H9 (cell line): ENCODE measurements around the gene KDM2A. TPM values are rescaled to one million over a fixed set of nuclear protein-coding genes. Genes with fewer than 3 reads are reported as not detected.

ENCODE experiments used
- DNase-seq: peaks from one replicate; pipeline ENCODE4 v3.0.0-alpha.2; 2017
- H2AFZ ChIP-seq: one replicate; pipeline ENCODE4 v1.6.1; 2013; ENCODE audit warnings: mild to moderate bottlenecking, low read length, control low read depth, moderate library complexity
- H2AK5ac ChIP-seq: 2 replicates; pipeline ENCODE4 v1.6.1; 2013; ENCODE audit warnings: low read length, control low read depth, mixed read lengths; ENCODE audit not compliant: insufficient read length
- H2BK120ac ChIP-seq: one replicate; pipeline ENCODE4 v1.6.1; 2013; ENCODE audit warnings: low read depth, mild to moderate bottlenecking, low read length, control low read depth, inconsistent platforms; ENCODE audit not compliant: poor library complexity, severe bottlenecking
- H2BK12ac ChIP-seq: 2 replicates; pipeline ENCODE4 v1.6.1; 2013; ENCODE audit warnings: low read length, control low read depth, mixed read lengths, low read depth; ENCODE audit not compliant: insufficient read length
- H2BK15ac ChIP-seq: 2 replicates; pipeline ENCODE4 v1.6.1; 2013; ENCODE audit warnings: low read depth, low read length, control low read depth
- H2BK20ac ChIP-seq: one replicate; pipeline ENCODE4 v1.6.1; 2013; ENCODE audit warnings: low read depth, mild to moderate bottlenecking, low read length, control low read depth, inconsistent platforms; ENCODE audit not compliant: poor library complexity, severe bottlenecking
- H2BK5ac ChIP-seq: 2 replicates; pipeline ENCODE4 v1.6.1; 2013; ENCODE audit warnings: low read length, control low read depth, mixed read lengths; ENCODE audit not compliant: insufficient read length
- H3K14ac ChIP-seq: 2 replicates; pipeline ENCODE4 v1.6.1; 2013; ENCODE audit warnings: low read length, control low read depth; ENCODE audit not compliant: insufficient read depth
- H3K18ac ChIP-seq: 2 replicates; pipeline ENCODE4 v1.6.1; 2013; ENCODE audit warnings: low read depth, mild to moderate bottlenecking, mixed read lengths, low read length, control low read depth; ENCODE audit not compliant: insufficient read length
- H3K23ac ChIP-seq: 2 replicates; pipeline ENCODE4 v1.6.1; 2013; ENCODE audit warnings: low read length, control low read depth, mixed read lengths, low read depth; ENCODE audit not compliant: insufficient read length
- H3K23me2 ChIP-seq: 2 replicates; pipeline ENCODE4 v1.6.1; 2013; ENCODE audit warnings: low read depth, mild to moderate bottlenecking, mixed read lengths, low read length, control low read depth; ENCODE audit not compliant: insufficient read length, poor library complexity, severe bottlenecking
- H3K27ac ChIP-seq: 2 replicates; pipeline ENCODE4 v1.5.1; 2013; ENCODE audit warnings: low read length, control low read depth, mixed read lengths, low read depth; ENCODE audit not compliant: insufficient read length
- H3K27me3 ChIP-seq: 2 replicates; pipeline ENCODE4 v1.6.1; 2013; ENCODE audit warnings: low read length, control low read depth, inconsistent platforms; ENCODE audit not compliant: insufficient read depth
- H3K4ac ChIP-seq: 2 replicates; pipeline ENCODE4 v1.6.1; 2013; ENCODE audit warnings: low read depth, mild to moderate bottlenecking, control low read depth, inconsistent platforms, low read length, moderate library complexity
- H3K4me1 ChIP-seq: 2 replicates; pipeline ENCODE4 v1.6.1; 2013; ENCODE audit warnings: low read length, control low read depth, inconsistent platforms; ENCODE audit not compliant: insufficient read depth
- H3K4me2 ChIP-seq: 2 replicates; pipeline ENCODE4 v1.6.1; 2013; ENCODE audit warnings: low read length, control low read depth, mixed read lengths; ENCODE audit not compliant: insufficient read length, insufficient read depth
- H3K56ac ChIP-seq: 2 replicates; pipeline ENCODE4 v1.6.1; 2013; ENCODE audit warnings: low read depth, mild to moderate bottlenecking, mixed read lengths, low read length, control low read depth; ENCODE audit not compliant: insufficient read length
- H3K79me1 ChIP-seq: 2 replicates; pipeline ENCODE4 v1.6.1; 2013; ENCODE audit warnings: low read depth, mild to moderate bottlenecking, moderate library complexity, low read length, control low read depth, inconsistent platforms; ENCODE audit not compliant: insufficient read depth, poor library complexity, severe bottlenecking
- H3K79me2 ChIP-seq: 2 replicates; pipeline ENCODE4 v1.6.1; 2013; ENCODE audit warnings: low read length, control low read depth, inconsistent platforms; ENCODE audit not compliant: insufficient read depth
- H3K9ac ChIP-seq: 2 replicates; pipeline ENCODE4 v1.6.1; 2013; ENCODE audit warnings: low read length, control low read depth, mixed read lengths; ENCODE audit not compliant: insufficient read length; ENCODE audit errors: extremely low read depth
- H3K9me3 ChIP-seq: one replicate; pipeline ENCODE4 v1.6.1; 2013; ENCODE audit warnings: low read depth, low read length, inconsistent platforms; ENCODE audit not compliant: control insufficient read depth
- H3T11ph ChIP-seq: one replicate; pipeline ENCODE4 v1.6.1; 2013; ENCODE audit warnings: mild to moderate bottlenecking, low read length, control low read depth, inconsistent platforms
- H4K20me1 ChIP-seq: one replicate; pipeline ENCODE4 v1.6.1; 2013; ENCODE audit not compliant: control insufficient read depth, insufficient read length, insufficient read depth
- H4K5ac ChIP-seq: 2 replicates; pipeline ENCODE4 v1.6.1; 2013; ENCODE audit warnings: low read depth, mild to moderate bottlenecking, mixed read lengths, low read length, control low read depth; ENCODE audit not compliant: insufficient read length
- H4K8ac ChIP-seq: replicated peaks from 2 replicates; pipeline ENCODE4 v1.6.1; 2013; ENCODE audit warnings: low read length, control low read depth, mixed read lengths, low read depth; ENCODE audit not compliant: insufficient read length
- H4K91ac ChIP-seq: 2 replicates; pipeline ENCODE4 v1.6.1; 2013; ENCODE audit warnings: low read depth, mild to moderate bottlenecking, moderate library complexity, mixed read lengths, low read length, control low read depth; ENCODE audit not compliant: insufficient read length
- H3K27ac Mint-ChIP-seq, 3 experiments: 2 replicates in 2 of 3; 3 replicates in 1 of 3; pipeline ENCODE4 v1.8.0; 2020 to 2021; ENCODE audit warnings: mixed read lengths in 3 of 3, mild to moderate bottlenecking in 1 of 3, moderate library complexity in 1 of 3
- H3K27me3 Mint-ChIP-seq: 2 replicates; pipeline ENCODE4 v1.8.0; 2021; ENCODE audit warnings: low read depth, mild to moderate bottlenecking, moderate library complexity, mixed read lengths
- H3K36me3 Mint-ChIP-seq, 3 experiments: 2 replicates in 2 of 3; 3 replicates in 1 of 3; pipeline ENCODE4 v1.8.0; 2020 to 2021; ENCODE audit warnings: low read depth in 3 of 3, mixed read lengths in 3 of 3; ENCODE audit not compliant: insufficient read depth in 1 of 3
- H3K4me1 Mint-ChIP-seq, 2 experiments: 2 replicates each; pipeline ENCODE4 v1.8.0; 2020; ENCODE audit warnings: mixed read lengths in 2 of 2
- H3K4me3 Mint-ChIP-seq, 2 experiments: 2 replicates in 1 of 2; 3 replicates in 1 of 2; pipeline ENCODE4 v1.8.0; 2020 to 2021; ENCODE audit warnings: mild to moderate bottlenecking in 2 of 2, mixed read lengths in 2 of 2, moderate library complexity in 1 of 2
- H3K9me3 Mint-ChIP-seq, 2 experiments: 2 replicates in 1 of 2; 3 replicates in 1 of 2; pipeline ENCODE4 v1.8.0; 2020; ENCODE audit warnings: mild to moderate bottlenecking in 2 of 2, mixed read lengths in 2 of 2, moderate library complexity in 1 of 2
- CTCF ChIP-seq: fragments of 200-600 bp; sonication (generic); conservative IDR thresholded peaks from 3 replicates; pipeline ENCODE4 v1.8.0; 2021; ENCODE audit warnings: antibody characterized with exemption, mild to moderate bottlenecking
- WGBS: extraction: QIAGEN DNeasy Blood & Tissue Kit; methylation state at CpG from one replicate; pipeline ENCODE4 v1.1.7; 2013; ENCODE audit warnings: missing lambda C conversion rate, low lambda C conversion rate, mixed read lengths; ENCODE audit not compliant: insufficient read length; ENCODE audit errors: extremely low coverage; 5-methylcytosine and 5-hydroxymethylcytosine counted together
- total RNA-seq: library from RNA; stranded (reverse); gene quantifications from 2 replicates; pipeline ENCODE4 v1.2.1, GENCODE V29; 2021

KDM2A gene
- total RNA-seq, 1 experiment from 2014 or later, result 85.9 TPM

GRCh38 chr11:67256477-67257135, 137.5 kb downstream of the KDM2A start:
- no peak overlapping the region for H2BK12ac ChIP-seq
- H3K79me1 ChIP-seq, result no peaks in the 10 kb centered on the region
- H3K23ac ChIP-seq, result no peak overlapping the region
- H3K9me3 ChIP-seq, result no peaks in the 10 kb centered on the region
- H3K27me3 ChIP-seq, result no peaks in the 10 kb centered on the region
- H2BK5ac ChIP-seq, result no peak overlapping the region
- no peaks in the 10 kb centered on the region for H3K4me1 ChIP-seq
- H2AK5ac ChIP-seq, result no peak overlapping the region
- peaks cover 5% of the 10 kb centered on the region for H3K23me2 ChIP-seq
- H3K4me1 Mint-ChIP-seq, result no peaks in the 10 kb centered on the region
- H3K4ac ChIP-seq, result no peak overlapping the region
- H3K4me3 Mint-ChIP-seq, result no peak overlapping the region
- H2AFZ ChIP-seq, result no peak overlapping the region
- H2BK15ac ChIP-seq, result no peak overlapping the region
- H2BK20ac ChIP-seq, result no peak overlapping the region
- no peak overlapping the region for H3K9ac ChIP-seq
- no peak overlapping the region for H2BK120ac ChIP-seq
- no peak for TF ChIP-seq CTCF
- H3K14ac ChIP-seq, result no peak overlapping the region
- H3K18ac ChIP-seq, result no peak overlapping the region
- peaks cover 10% of the 10 kb centered on the region for H3K27me3 Mint-ChIP-seq
- no peak for DNase-seq
- peaks cover 37 to 61% (median 56%) of the 10 kb centered on the region in 3 experiments; a peak in 6 of 7 replicates for H3K36me3 Mint-ChIP-seq
- no peaks in the 10 kb centered on the region for H4K20me1 ChIP-seq
- no peaks in the 10 kb centered on the region for H3K9me3 Mint-ChIP-seq
- H3K27ac ChIP-seq, result no peak overlapping the region
- H3K27ac Mint-ChIP-seq, result peak overlapping the region in 2 of 3 experiments; percentile 62 to 80; a peak in 3 of 7 replicates
- no peaks in the 10 kb centered on the region for H3K79me2 ChIP-seq
- no peak overlapping the region for H3K4me2 ChIP-seq
- no peak overlapping the region for H4K91ac ChIP-seq
- H4K5ac ChIP-seq, result no peak overlapping the region
- no CpG with 5 or more reads among the region's 5 CpGs for WGBS
- no peak overlapping the region for H3K56ac ChIP-seq
- no peak overlapping the region for H3T11ph ChIP-seq
- H4K8ac ChIP-seq, result no peak overlapping the region
